ENCODE measurements around the gene PHC3. TPM values are rescaled to one million over a fixed set of nuclear protein-coding genes. Genes with fewer than 3 reads are reported as not detected.

The PHC3 gene
- total RNA-seq, 1 experiment from 2014 or later, result 55.4 TPM

- no TSS peak for BruUV-seq (replicated peaks)
- Histone ChIP-seq H3K9me3 (ENCODE audit: low read depth, low read length, poor library complexity, severe bottlenecking) (no peaks in the 10 kb centered on the region), H3K27me3 (replicated peaks; ENCODE audit: insufficient read depth, low read depth, low read length, poor library complexity) (no peaks in the 10 kb centered on the region), H3K4me1 (ENCODE audit: insufficient read depth, low read length, poor library complexity, severe bottlenecking) (peaks cover 26% of the 10 kb centered on the region), H3K27ac (ENCODE audit: low read depth, low read length, poor library complexity, severe bottlenecking) (peak within 1 kb of the TSS; percentile 99), H3K4me3 (ENCODE audit: low read depth, low read length, poor library complexity, severe bottlenecking) (peak within 1 kb of the TSS; percentile 95), H3K36me3 (ENCODE audit: insufficient read depth, low read length, poor library complexity, severe bottlenecking) (no peaks in the 10 kb centered on the region)
- CTCF ChIA-PET, result no interaction called here
- POLR2A ChIA-PET (ENCODE audit: low non-redundant PET), result no interaction called here
- intact Hi-C loops (cut with micrococcal nuclease; ENCODE audit: unreplicated experiment), result loop anchor here (5.0 kb wide), 1 partner anchor 135 kb away; the partner anchor contains the start of gene SKIL
- no peak for TF ChIP-seq CTCF (conservative IDR thresholded peaks at IDR 0.05; ENCODE audit: low read depth, low read length)
- no peak for TF ChIP-seq EZH2 (IDR thresholded peaks at IDR 0.05; ENCODE audit: borderline replicate concordance, low read depth, low read length, poor library complexity, severe bottlenecking)
- peak; percentile 99 for DNase-seq (ENCODE audit: low spot score)
Observed at GRCh38 chr3:170221924-170222646, 40.6 kb upstream of the PHC3 start, which contains the start of gene PRKCI. TSS of gene PRKCI (plus strand) at chr3:170222424. CDS start at chr3:170222670, 246 bp downstream.

- POLR2A ChIA-PET (ENCODE audit: low non-redundant PET), result no interaction called here
- intact Hi-C loops (cut with micrococcal nuclease; ENCODE audit: unreplicated experiment), result loop anchor here (5.0 kb wide), 1 partner anchor 136 kb away; the partner anchor contains the start of gene SKIL
- Histone ChIP-seq H3K9me3 (ENCODE audit: low read depth, low read length, poor library complexity, severe bottlenecking) (no peaks in the 10 kb centered on the region), H3K27me3 (replicated peaks; ENCODE audit: insufficient read depth, low read depth, low read length, poor library complexity) (no peaks in the 10 kb centered on the region), H3K4me1 (ENCODE audit: insufficient read depth, low read length, poor library complexity, severe bottlenecking) (peaks cover 18% of the 10 kb centered on the region), H3K4me3 (ENCODE audit: low read depth, low read length, poor library complexity, severe bottlenecking) (no peak overlapping the region), H3K27ac (ENCODE audit: low read depth, low read length, poor library complexity, severe bottlenecking) (no peak overlapping the region), H3K36me3 (ENCODE audit: insufficient read depth, low read length, poor library complexity, severe bottlenecking) (no peaks in the 10 kb centered on the region)
- BruUV-seq (replicated peaks), result no TSS peak
- CTCF ChIA-PET, result no interaction called here
- TF ChIP-seq EZH2 (IDR thresholded peaks at IDR 0.05; ENCODE audit: borderline replicate concordance, low read depth, low read length, poor library complexity, severe bottlenecking), result no peak
- no peak for TF ChIP-seq CTCF (conservative IDR thresholded peaks at IDR 0.05; ENCODE audit: low read depth, low read length)
- no peak for DNase-seq (ENCODE audit: low spot score)
Observed at GRCh38 chr3:170220871-170221270, 39.3 kb upstream of the PHC3 start.

DNA sequence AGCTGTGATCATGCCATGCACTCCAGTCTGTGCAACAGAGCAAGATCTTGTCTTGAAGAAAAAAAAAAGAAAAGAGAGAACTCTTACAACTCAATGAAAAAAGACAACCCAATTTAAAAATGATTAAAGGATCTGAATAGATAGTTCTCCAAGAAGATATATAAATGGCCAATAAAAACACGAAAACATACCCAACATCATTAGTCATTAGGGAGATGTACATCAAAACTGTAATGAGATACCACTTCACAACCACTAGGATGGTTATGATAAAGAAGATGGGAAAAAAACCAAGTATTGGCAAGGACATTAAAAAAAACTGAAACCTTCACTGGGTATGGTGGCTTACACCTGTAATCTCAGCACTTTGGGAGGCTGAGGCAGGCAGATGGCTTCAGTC is 38.3 kb upstream of the PHC3 start:
- intact Hi-C loops (cut with micrococcal nuclease; ENCODE audit: unreplicated experiment), result loop anchor here (5.0 kb wide), 1 partner anchor 137 kb away; the partner anchor contains the start of gene SKIL
- no peak for TF ChIP-seq EZH2 (IDR thresholded peaks at IDR 0.05; ENCODE audit: borderline replicate concordance, low read depth, low read length, poor library complexity, severe bottlenecking)
- TF ChIP-seq CTCF (conservative IDR thresholded peaks at IDR 0.05; ENCODE audit: low read depth, low read length), result no peak
- POLR2A ChIA-PET (ENCODE audit: low non-redundant PET), result no interaction called here
- no peak overlapping the region for H3K4me3 ChIP-seq (ENCODE audit: low read depth, low read length, poor library complexity, severe bottlenecking)
- BruUV-seq (replicated peaks), result no TSS peak
- H3K27ac ChIP-seq (ENCODE audit: low read depth, low read length, poor library complexity, severe bottlenecking), result no peak overlapping the region
- H3K9me3 ChIP-seq (ENCODE audit: low read depth, low read length, poor library complexity, severe bottlenecking), result no peaks in the 10 kb centered on the region
- H3K27me3 ChIP-seq (replicated peaks; ENCODE audit: insufficient read depth, low read depth, low read length, poor library complexity), result no peaks in the 10 kb centered on the region
- DNase-seq (ENCODE audit: low spot score), result no peak
- peaks cover 12% of the 10 kb centered on the region for H3K4me1 ChIP-seq (ENCODE audit: insufficient read depth, low read length, poor library complexity, severe bottlenecking)
- CTCF ChIA-PET, result no interaction called here
- H3K36me3 ChIP-seq (ENCODE audit: insufficient read depth, low read length, poor library complexity, severe bottlenecking), result no peaks in the 10 kb centered on the region
